Trophoblast cell (in vitro differentiated cells and primary cell): ENCODE measurements around the gene KCNB1.

Experiments
- DNase-seq, 2 donors: peaks; one replicate each; pipeline ENCODE4 v3.0.0-alpha.2; 2016
- H2AFZ ChIP-seq: 2 replicates; pipeline ENCODE4 v1.6.1; 2013; ENCODE audit warnings: low read length, moderate library complexity, mild to moderate bottlenecking; ENCODE audit not compliant: insufficient read depth, poor library complexity
- H2AK5ac ChIP-seq: 2 replicates; pipeline ENCODE4 v1.6.1; 2013; ENCODE audit warnings: mild to moderate bottlenecking, low read length
- H2BK120ac ChIP-seq: 2 replicates; pipeline ENCODE4 v1.6.1; 2013; ENCODE audit warnings: low read length, mild to moderate bottlenecking, moderate library complexity; ENCODE audit not compliant: insufficient read depth, poor library complexity
- H2BK12ac ChIP-seq: 2 replicates; pipeline ENCODE4 v1.6.1; 2013; ENCODE audit warnings: mild to moderate bottlenecking, low read length, moderate library complexity
- H2BK5ac ChIP-seq: 2 replicates; pipeline ENCODE4 v1.6.1; 2013; ENCODE audit warnings: low read length, low read depth, moderate library complexity, mild to moderate bottlenecking; ENCODE audit not compliant: poor library complexity
- H3K14ac ChIP-seq: 2 replicates; pipeline ENCODE4 v1.6.1; 2013; ENCODE audit warnings: mild to moderate bottlenecking, low read length
- H3K18ac ChIP-seq: 2 replicates; pipeline ENCODE4 v1.6.1; 2013; ENCODE audit warnings: mild to moderate bottlenecking, low read length
- H3K23ac ChIP-seq: 2 replicates; pipeline ENCODE4 v1.6.1; 2013; ENCODE audit warnings: low read length
- H3K27ac ChIP-seq: 2 replicates; pipeline ENCODE4 v1.5.1; 2013; ENCODE audit warnings: low read depth, mild to moderate bottlenecking, inconsistent platforms, low read length, moderate library complexity
- H3K27me3 ChIP-seq: 2 replicates; pipeline ENCODE4 v1.6.1; 2013; ENCODE audit warnings: inconsistent platforms, mild to moderate bottlenecking, low read length, moderate library complexity; ENCODE audit not compliant: insufficient read depth
- H3K36me3 ChIP-seq, 2 experiments: 1 replicate in 1 of 2; 2 replicates in 1 of 2; pipeline ENCODE4 v1.6.1; 2013; ENCODE audit warnings: low read length in 2 of 2, mild to moderate bottlenecking in 2 of 2, moderate library complexity in 1 of 2; ENCODE audit not compliant: insufficient read depth in 2 of 2, control insufficient read depth in 1 of 2
- H3K4ac ChIP-seq: 2 replicates; pipeline ENCODE4 v1.6.1; 2013; ENCODE audit warnings: low read depth, mild to moderate bottlenecking, low read length, moderate library complexity
- H3K4me1 ChIP-seq, 2 experiments: 1 replicate in 1 of 2; 2 replicates in 1 of 2; pipeline ENCODE4 v1.6.1; 2013; ENCODE audit warnings: low read length in 2 of 2, mild to moderate bottlenecking in 2 of 2, moderate library complexity in 1 of 2; ENCODE audit not compliant: insufficient read depth in 2 of 2, control insufficient read depth in 1 of 2
- H3K4me2 ChIP-seq: 2 replicates; pipeline ENCODE4 v1.6.1; 2013; ENCODE audit warnings: inconsistent platforms, mild to moderate bottlenecking, low read length, moderate library complexity
- H3K4me3 ChIP-seq: 2 replicates; pipeline ENCODE4 v1.5.1; 2013; ENCODE audit warnings: mild to moderate bottlenecking, low read depth, low read length, inconsistent platforms
- H3K79me1 ChIP-seq: one replicate; pipeline ENCODE4 v1.6.1; 2013; ENCODE audit warnings: low read length
- H3K79me2 ChIP-seq: 2 replicates; pipeline ENCODE4 v1.6.1; 2013; ENCODE audit warnings: low read length, mild to moderate bottlenecking; ENCODE audit not compliant: control insufficient read depth, insufficient read depth, poor library complexity
- H3K9ac ChIP-seq: 2 replicates; pipeline ENCODE4 v1.6.1; 2013; ENCODE audit warnings: mild to moderate bottlenecking, low read length
- H3K9me3 ChIP-seq: 2 replicates; pipeline ENCODE4 v1.6.1; 2013; ENCODE audit warnings: low read depth, mild to moderate bottlenecking, control low read depth, inconsistent platforms, low read length; ENCODE audit not compliant: insufficient read depth
- H4K12ac ChIP-seq: 2 replicates; pipeline ENCODE4 v1.6.1; 2013; ENCODE audit warnings: low read depth, mild to moderate bottlenecking, low read length, moderate library complexity
- H4K8ac ChIP-seq: 2 replicates; pipeline ENCODE4 v1.6.1; 2013; ENCODE audit warnings: low read depth, mild to moderate bottlenecking, low read length, moderate library complexity
- H4K91ac ChIP-seq: one replicate; pipeline ENCODE4 v1.6.1; 2013; ENCODE audit warnings: low read depth, mild to moderate bottlenecking, low read length, moderate library complexity
- WGBS: extraction: QIAGEN DNeasy Blood & Tissue Kit; methylation state at CpG from one replicate; pipeline ENCODE4 v1.1.7; 2013; ENCODE audit warnings: missing lambda C conversion rate; ENCODE audit not compliant: insufficient read length, insufficient coverage; ENCODE audit errors: extremely low coverage; 5-methylcytosine and 5-hydroxymethylcytosine counted together

KCNB1 gene

GRCh38 chr20:49446080-49446479 is 36.4 kb downstream of the KCNB1 start:
- Histone ChIP-seq H3K4me1 (no peaks in the 10 kb centered on the region), H3K79me1 (no peaks in the 10 kb centered on the region), H3K9me3 (peaks cover 4% of the 10 kb centered on the region), H3K4me2 (no peak overlapping the region), H3K36me3 (no peaks in the 10 kb centered on the region), H2AFZ (no peak overlapping the region), H3K9ac (no peak overlapping the region), H3K18ac (no peak overlapping the region), H4K12ac (no peak overlapping the region), H2AK5ac (no peak overlapping the region), H3K4me3 (no peak overlapping the region), H2BK120ac (no peak overlapping the region), H4K91ac (no peak overlapping the region), H3K27ac (no peak overlapping the region), H2BK12ac (no peak overlapping the region), H3K27me3 (no peaks in the 10 kb centered on the region), H2BK5ac (no peak overlapping the region), H3K14ac (no peak overlapping the region), H4K8ac (no peak overlapping the region), H3K79me2 (no peaks in the 10 kb centered on the region), H3K23ac (no peak overlapping the region), H3K4ac (no peak overlapping the region)
- no CpG with 5 or more reads among the region's 3 CpGs for WGBS
- no peak for DNase-seq

GRCh38 chr20:49445176-49445575 is 37.3 kb downstream of the KCNB1 start:
- Histone ChIP-seq H3K79me1 (no peaks in the 10 kb centered on the region), H3K27me3 (no peaks in the 10 kb centered on the region), H3K4ac (no peak overlapping the region), H3K23ac (no peak overlapping the region), H4K91ac (no peak overlapping the region), H2BK5ac (no peak overlapping the region), H3K4me3 (no peak overlapping the region), H2BK12ac (no peak overlapping the region), H3K79me2 (no peaks in the 10 kb centered on the region), H2BK120ac (no peak overlapping the region), H3K27ac (no peak overlapping the region), H3K36me3 (no peaks in the 10 kb centered on the region), H3K14ac (no peak overlapping the region), H3K4me2 (no peak overlapping the region), H2AK5ac (no peak overlapping the region), H4K8ac (no peak overlapping the region), H2AFZ (no peak overlapping the region), H4K12ac (no peak overlapping the region), H3K9ac (no peak overlapping the region), H3K18ac (no peak overlapping the region), H3K9me3 (peaks cover 4% of the 10 kb centered on the region), H3K4me1 (no peaks in the 10 kb centered on the region)
- no peak for DNase-seq
- WGBS: no CpG with 5 or more reads among the region's 5 CpGs

GRCh38 chr20:49444553-49444990 is 37.9 kb downstream of the KCNB1 start:
- Histone ChIP-seq H3K23ac (no peak overlapping the region), H3K18ac (no peak overlapping the region), H4K91ac (no peak overlapping the region), H2BK5ac (no peak overlapping the region), H3K4me3 (no peak overlapping the region), H3K79me1 (no peaks in the 10 kb centered on the region), H3K4ac (no peak overlapping the region), H3K27me3 (no peaks in the 10 kb centered on the region), H3K79me2 (no peaks in the 10 kb centered on the region), H3K4me1 (no peaks in the 10 kb centered on the region), H2BK12ac (no peak overlapping the region), H3K27ac (no peak overlapping the region), H3K36me3 (no peaks in the 10 kb centered on the region), H4K12ac (no peak overlapping the region), H2AFZ (no peak overlapping the region), H3K4me2 (no peak overlapping the region), H4K8ac (no peak overlapping the region), H2AK5ac (no peak overlapping the region), H3K14ac (no peak overlapping the region), H3K9ac (no peak overlapping the region), H2BK120ac (no peak overlapping the region), H3K9me3 (peaks cover 4% of the 10 kb centered on the region)
- no CpG with 5 or more reads among the region's 1 CpG for WGBS
- no peak for DNase-seq

GRCh38 chr20:49437057-49437456 is 45.4 kb downstream of the KCNB1 start:
- no peak overlapping the region for H3K18ac ChIP-seq

More at GRCh38 chr20:49437057-49437456, 45.4 kb downstream of the KCNB1 start:
- Histone ChIP-seq H2AK5ac (no peak overlapping the region), H2BK12ac (no peak overlapping the region), H3K79me2 (no peaks in the 10 kb centered on the region), H3K27ac (no peak overlapping the region), H3K4me1 (no peaks in the 10 kb centered on the region), H3K9ac (no peak overlapping the region), H3K4me3 (no peak overlapping the region), H3K9me3 (no peaks in the 10 kb centered on the region), H4K12ac (no peak overlapping the region), H2AFZ (no peak overlapping the region), H3K27me3 (no peaks in the 10 kb centered on the region), H3K23ac (no peak overlapping the region), H2BK5ac (no peak overlapping the region), H3K4ac (no peak overlapping the region), H3K36me3 (no peaks in the 10 kb centered on the region), H2BK120ac (no peak overlapping the region), H3K4me2 (no peak overlapping the region), H3K14ac (no peak overlapping the region), H4K8ac (no peak overlapping the region), H3K79me1 (no peaks in the 10 kb centered on the region), H4K91ac (no peak overlapping the region)
- DNase-seq: no peak
- WGBS: no CpG with 5 or more reads among the region's 3 CpGs
